ENCODE results near the gene NHSL2. TPM values are rescaled to one million over a fixed set of nuclear protein-coding genes. Genes with fewer than 3 reads are reported as not detected.

NHSL2 gene
- total RNA-seq, 1 experiment from 2014 or later, result 0.07 TPM

- no peaks in the 10 kb centered on the region for H3K79me2 ChIP-seq (ENCODE audit: low read length)
- no peak overlapping the region for H2AFZ ChIP-seq (ENCODE audit: low read length)
- no peak for DNase-seq
- ATAC-seq, result no peak
- BruUV-seq (replicated peaks), result no TSS peak
- no peak overlapping the region for H3K9ac ChIP-seq (ENCODE audit: low read length)
- no peaks in the 10 kb centered on the region for H3K27me3 ChIP-seq (ENCODE audit: low read length)
- no peak overlapping the region for H3K4me2 ChIP-seq (ENCODE audit: low read length)
- H3K9me3 ChIP-seq (ENCODE audit: low read length), result no peaks in the 10 kb centered on the region
- H3K4me1 ChIP-seq (ENCODE audit: insufficient read depth, low read length), result no peaks in the 10 kb centered on the region
- no peak overlapping the region for H3K27ac ChIP-seq (ENCODE audit: low read length)
- intact Hi-C loops (cut with micrococcal nuclease), result no loop called here
- no peak overlapping the region for H3K4me3 ChIP-seq (ENCODE audit: low read length)
- ChIA-PET CTCF (no interaction called here), POLR2A (ENCODE audit: unreplicated experiment) (no interaction called here)
- TF ChIP-seq, protein P1, sequence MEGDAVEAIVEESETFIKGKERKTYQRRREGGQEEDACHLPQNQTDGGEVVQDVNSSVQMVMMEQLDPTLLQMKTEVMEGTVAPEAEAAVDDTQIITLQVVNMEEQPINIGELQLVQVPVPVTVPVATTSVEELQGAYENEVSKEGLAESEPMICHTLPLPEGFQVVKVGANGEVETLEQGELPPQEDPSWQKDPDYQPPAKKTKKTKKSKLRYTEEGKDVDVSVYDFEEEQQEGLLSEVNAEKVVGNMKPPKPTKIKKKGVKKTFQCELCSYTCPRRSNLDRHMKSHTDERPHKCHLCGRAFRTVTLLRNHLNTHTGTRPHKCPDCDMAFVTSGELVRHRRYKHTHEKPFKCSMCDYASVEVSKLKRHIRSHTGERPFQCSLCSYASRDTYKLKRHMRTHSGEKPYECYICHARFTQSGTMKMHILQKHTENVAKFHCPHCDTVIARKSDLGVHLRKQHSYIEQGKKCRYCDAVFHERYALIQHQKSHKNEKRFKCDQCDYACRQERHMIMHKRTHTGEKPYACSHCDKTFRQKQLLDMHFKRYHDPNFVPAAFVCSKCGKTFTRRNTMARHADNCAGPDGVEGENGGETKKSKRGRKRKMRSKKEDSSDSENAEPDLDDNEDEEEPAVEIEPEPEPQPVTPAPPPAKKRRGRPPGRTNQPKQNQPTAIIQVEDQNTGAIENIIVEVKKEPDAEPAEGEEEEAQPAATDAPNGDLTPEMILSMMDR (conservative IDR thresholded peaks at IDR 0.05; ENCODE audit: low read depth, low read length), result no peak
- TF ChIP-seq EZH2 (IDR thresholded peaks at IDR 0.05; ENCODE audit: low read length, unreplicated experiment), result no peak
- no peak for TF ChIP-seq EZH2phosphoT487 (IDR thresholded peaks at IDR 0.05; ENCODE audit: borderline replicate concordance, low read length)
- H3K36me3 ChIP-seq (ENCODE audit: low read depth, low read length), result no peaks in the 10 kb centered on the region
- no peaks in the 10 kb centered on the region for H4K20me1 ChIP-seq (ENCODE audit: low read length)
- no peaks in the 10 kb centered on the region for H3K9me2 ChIP-seq (replicated peaks; ENCODE audit: low read length)
- no peaks in the 10 kb centered on the region for H3F3A ChIP-seq (ENCODE audit: low read length, unreplicated experiment)
These were observed 170.2 kb downstream of the NHSL2 start for GRCh38 chrX:72080800-72081199.

DNA sequence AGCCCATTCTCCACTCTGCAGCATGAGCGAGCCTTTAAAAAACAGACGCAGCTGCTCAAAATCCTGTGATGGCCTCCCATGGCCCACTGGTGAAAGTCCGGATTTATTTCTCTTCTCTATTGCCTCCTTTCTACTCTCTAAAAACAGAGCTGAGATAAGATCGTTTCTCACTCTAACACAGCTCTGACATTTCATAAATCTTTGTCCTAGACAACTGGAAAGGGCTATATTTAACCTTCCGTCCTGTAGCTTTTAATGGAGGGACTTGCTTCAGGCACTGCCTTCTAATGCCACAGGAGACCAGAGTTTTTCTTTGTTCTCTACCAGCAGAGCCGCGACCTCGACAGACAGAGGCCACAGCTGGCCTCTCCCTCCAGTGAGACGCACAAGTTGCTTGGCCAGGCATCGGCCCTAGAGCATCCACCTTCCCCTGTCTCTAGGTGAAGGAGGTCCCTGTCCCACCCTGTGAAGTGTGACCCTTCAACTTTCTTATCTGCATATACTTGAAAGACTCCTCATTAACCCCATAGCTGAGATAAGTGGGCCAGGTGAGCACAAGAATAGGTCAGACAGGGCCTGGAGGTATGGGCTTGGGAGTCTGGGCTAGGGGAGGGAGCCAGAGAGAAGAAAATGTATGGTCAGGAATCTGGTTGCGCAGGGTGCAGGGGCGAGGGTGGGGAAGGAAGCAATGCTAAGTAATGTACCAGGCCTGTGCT is 171.1 kb downstream of the NHSL2 start:
- TF ChIP-seq, protein P1 (conservative IDR thresholded peaks at IDR 0.05; ENCODE audit: low read depth, low read length), result no peak
- TF ChIP-seq EZH2 (IDR thresholded peaks at IDR 0.05; ENCODE audit: low read length, unreplicated experiment) (no peak), EZH2phosphoT487 (IDR thresholded peaks at IDR 0.05; ENCODE audit: borderline replicate concordance, low read length) (no peak)
- Histone ChIP-seq H4K20me1 (ENCODE audit: low read length) (no peaks in the 10 kb centered on the region), H3K9me2 (replicated peaks; ENCODE audit: low read length) (no peaks in the 10 kb centered on the region), H2AFZ (ENCODE audit: low read length) (no peak overlapping the region), H3K4me3 (ENCODE audit: low read length) (no peak overlapping the region), H3K9ac (ENCODE audit: low read length) (no peak overlapping the region), H3K9me3 (ENCODE audit: low read length) (no peaks in the 10 kb centered on the region), H3K4me1 (ENCODE audit: insufficient read depth, low read length) (no peaks in the 10 kb centered on the region), H3K79me2 (ENCODE audit: low read length) (no peaks in the 10 kb centered on the region), H3K36me3 (ENCODE audit: low read depth, low read length) (no peaks in the 10 kb centered on the region), H3K27me3 (ENCODE audit: low read length) (no peaks in the 10 kb centered on the region), H3F3A (ENCODE audit: low read length, unreplicated experiment) (no peaks in the 10 kb centered on the region), H3K4me2 (ENCODE audit: low read length) (no peak overlapping the region), H3K27ac (ENCODE audit: low read length) (no peak overlapping the region)
- ATAC-seq (no peak), DNase-seq (no peak)
- no TSS peak for BruUV-seq (replicated peaks)
- ChIA-PET POLR2A (ENCODE audit: unreplicated experiment) (no interaction called here), CTCF (no interaction called here)
- intact Hi-C loops (cut with micrococcal nuclease), result no loop called here

- H2AFZ ChIP-seq (ENCODE audit: low read length), result no peak overlapping the region
- no peaks in the 10 kb centered on the region for H3K4me1 ChIP-seq (ENCODE audit: insufficient read depth, low read length)
- H3K9me2 ChIP-seq (replicated peaks; ENCODE audit: low read length), result no peaks in the 10 kb centered on the region
- no peak overlapping the region for H3K4me2 ChIP-seq (ENCODE audit: low read length)
- TF ChIP-seq, protein P1 (conservative IDR thresholded peaks at IDR 0.05; ENCODE audit: low read depth, low read length), result no peak
- TF ChIP-seq EZH2 (IDR thresholded peaks at IDR 0.05; ENCODE audit: low read length, unreplicated experiment), result no peak
- no peak for TF ChIP-seq EZH2phosphoT487 (IDR thresholded peaks at IDR 0.05; ENCODE audit: borderline replicate concordance, low read length)
- H3K9me3 ChIP-seq (ENCODE audit: low read length), result no peaks in the 10 kb centered on the region
- BruUV-seq (replicated peaks), result no TSS peak
- ChIA-PET CTCF (no interaction called here), POLR2A (ENCODE audit: unreplicated experiment) (no interaction called here)
- intact Hi-C loops (cut with micrococcal nuclease), result no loop called here
- no peak overlapping the region for H3K9ac ChIP-seq (ENCODE audit: low read length)
- no peaks in the 10 kb centered on the region for H4K20me1 ChIP-seq (ENCODE audit: low read length)
- DNase-seq (no peak), ATAC-seq (no peak)
- H3K36me3 ChIP-seq (ENCODE audit: low read depth, low read length), result no peaks in the 10 kb centered on the region
- H3K27ac ChIP-seq (ENCODE audit: low read length), result no peak overlapping the region
- no peaks in the 10 kb centered on the region for H3K27me3 ChIP-seq (ENCODE audit: low read length)
- H3F3A ChIP-seq (ENCODE audit: low read length, unreplicated experiment), result no peaks in the 10 kb centered on the region
- H3K4me3 ChIP-seq (ENCODE audit: low read length), result no peak overlapping the region
- no peaks in the 10 kb centered on the region for H3K79me2 ChIP-seq (ENCODE audit: low read length)
These were observed 172.6 kb downstream of the NHSL2 start for GRCh38 chrX:72083291-72083690.
